GM18873 (cell line): ENCODE measurements around the gene NTRK3.

ENCODE experiments used
- ATAC-seq: cut with Tn5 transposase; IDR thresholded peaks from one replicate; pipeline ENCODE4 v1.9.1; 2021; ENCODE audit warnings: mild to moderate bottlenecking, moderate library complexity, moderate number of reproducible peaks; ENCODE audit not compliant: unreplicated experiment, low FRiP score

NTRK3 gene

DNA sequence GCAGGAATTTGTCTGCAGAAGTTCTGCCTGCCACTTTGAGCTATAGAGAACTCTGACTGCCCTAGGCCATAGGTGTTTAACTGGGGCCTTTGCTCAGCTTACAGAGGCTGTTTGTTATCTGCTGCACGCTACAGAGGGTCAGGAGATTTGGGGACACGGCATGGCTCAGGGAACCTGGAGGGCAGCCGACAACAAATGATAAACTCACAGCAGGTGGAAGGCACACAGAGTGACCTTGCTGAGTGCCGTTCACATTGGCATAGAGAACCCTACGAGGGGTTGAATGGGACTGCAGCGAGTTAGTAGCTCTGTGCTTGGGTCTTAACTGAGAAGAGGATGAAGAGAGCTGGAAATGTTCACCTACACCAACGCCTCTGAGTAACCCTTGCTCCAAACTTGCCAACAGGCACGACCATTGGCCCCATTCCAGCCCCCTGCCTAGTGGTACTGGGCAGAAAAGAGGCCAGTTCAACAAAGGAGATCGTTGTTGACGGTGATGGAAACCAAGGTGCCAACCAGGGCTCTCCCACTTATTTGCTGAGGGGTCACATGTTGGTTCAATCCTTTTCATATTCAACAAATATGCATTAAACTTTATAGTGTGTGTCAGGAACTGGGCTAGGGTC is 301.1 kb downstream of the NTRK3 start:
- no peak for ATAC-seq

DNA sequence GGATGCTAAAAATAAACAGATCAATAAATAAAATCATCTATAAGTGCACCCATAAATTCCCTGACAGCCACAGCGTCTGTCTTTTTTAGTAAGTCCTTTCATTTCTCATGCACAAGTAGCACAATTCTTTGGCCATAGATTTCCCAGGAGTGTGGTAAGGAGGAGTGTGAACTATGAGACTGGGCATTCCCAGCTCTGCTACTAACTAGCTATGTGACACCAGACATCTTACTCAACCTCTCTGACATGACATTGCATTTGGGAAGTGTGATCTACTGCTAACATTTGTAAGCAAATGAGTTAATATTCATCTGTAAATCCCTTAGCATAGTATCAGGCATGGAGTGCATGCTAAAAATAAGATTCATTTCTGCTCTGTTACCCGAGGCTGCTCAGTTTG is 301.7 kb downstream of the NTRK3 start:
- ATAC-seq, result no peak

DNA sequence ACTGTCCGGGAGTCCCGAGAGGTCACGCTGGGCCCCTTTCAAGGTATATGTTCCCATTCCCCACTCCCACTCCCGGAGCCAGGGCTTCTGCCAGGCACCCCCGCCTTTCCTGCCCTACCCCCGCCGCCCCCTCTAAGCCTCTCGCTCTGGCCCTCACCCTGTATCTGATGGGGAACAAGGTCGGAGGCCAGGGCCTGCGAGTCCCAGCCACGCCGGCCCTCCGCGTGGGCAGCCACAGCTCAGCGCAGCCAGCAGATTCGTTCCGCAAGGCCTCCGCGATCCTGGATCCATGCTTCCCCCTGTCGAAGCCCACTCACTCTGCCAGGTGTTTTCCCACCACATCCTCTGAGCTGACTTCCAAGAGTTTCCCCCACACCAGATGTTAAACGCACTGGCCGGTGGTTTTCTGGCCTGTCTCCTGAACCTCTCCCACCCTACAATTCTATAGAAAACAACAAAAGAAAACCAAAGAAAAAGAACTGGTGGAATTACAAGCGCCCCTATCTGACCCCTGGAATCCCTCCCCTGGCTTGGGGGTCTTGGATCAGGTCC is 303.7 kb downstream of the NTRK3 start:
- ATAC-seq, result no peak

DNA sequence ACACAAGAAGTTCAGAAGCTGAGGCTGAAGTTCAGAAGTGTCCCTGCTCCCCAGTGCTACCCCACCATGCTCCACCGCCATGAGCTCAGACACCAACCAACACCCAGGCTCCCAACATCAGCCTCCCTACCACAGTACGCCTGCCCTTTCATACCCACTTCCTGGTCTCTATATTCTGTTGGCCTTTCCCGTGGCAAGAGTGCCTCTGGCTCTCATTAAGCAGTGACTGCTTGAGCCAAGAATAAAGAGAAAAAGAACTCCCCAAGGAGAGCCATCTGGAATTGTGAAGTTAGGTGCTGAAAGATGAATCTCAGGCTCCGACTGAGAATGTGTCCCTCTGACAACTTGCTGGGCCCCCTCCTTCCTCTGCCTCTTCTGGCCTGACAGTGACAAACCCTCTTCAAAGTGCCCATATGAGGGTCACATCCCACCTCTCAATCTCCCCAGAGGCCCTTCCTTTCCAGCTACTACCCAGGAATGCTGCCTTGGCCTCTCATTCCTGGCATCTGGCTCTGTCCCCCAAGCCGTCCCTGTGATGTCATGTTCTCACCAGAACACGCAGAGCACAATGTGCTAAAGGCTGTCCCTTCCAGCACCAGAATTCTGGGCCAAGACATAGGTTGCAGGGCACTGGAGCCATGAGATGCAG is 306.8 kb downstream of the NTRK3 start:
- ATAC-seq, result no peak

DNA sequence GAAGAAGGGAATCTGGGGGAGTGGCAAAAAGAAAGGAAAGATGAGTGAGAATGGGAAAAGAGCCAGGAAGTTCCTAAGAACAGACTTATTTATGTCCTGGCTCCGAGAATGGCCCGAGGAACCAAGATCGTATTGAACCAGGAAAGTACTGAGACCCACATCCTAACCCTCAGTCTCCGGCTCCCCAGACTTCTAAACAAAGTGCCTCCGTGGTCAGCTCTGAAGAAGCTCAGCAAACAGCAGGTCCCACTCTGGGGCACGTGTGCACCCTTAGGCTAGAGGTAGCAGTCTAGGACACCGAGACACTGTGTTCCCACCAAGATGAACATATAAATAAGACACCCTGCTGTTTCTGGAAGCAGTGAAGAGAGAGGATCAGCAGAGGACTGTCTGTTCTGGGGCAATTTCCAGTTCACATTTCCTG is 307.4 kb downstream of the NTRK3 start:
- no peak for ATAC-seq

DNA sequence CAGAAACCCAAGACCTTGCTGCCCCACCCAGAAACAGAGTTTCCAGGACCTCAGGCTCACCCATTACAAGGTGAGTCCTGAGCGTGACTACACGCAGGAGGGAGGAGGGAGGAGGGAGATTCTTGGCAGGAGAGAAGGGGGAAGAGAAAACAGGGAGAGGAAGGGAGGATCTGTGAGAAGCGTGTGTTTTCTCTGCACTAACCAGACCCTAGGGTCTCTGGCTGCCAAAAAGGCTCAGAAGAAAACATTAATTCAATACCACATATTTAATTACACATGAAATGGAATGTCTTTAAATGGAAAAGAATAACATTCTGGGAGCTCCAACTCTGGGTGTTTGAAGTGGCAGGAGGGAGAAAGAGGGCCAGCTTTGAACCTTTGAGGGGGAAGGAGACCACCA is 309.0 kb downstream of the NTRK3 start:
- ATAC-seq, result no peak

DNA sequence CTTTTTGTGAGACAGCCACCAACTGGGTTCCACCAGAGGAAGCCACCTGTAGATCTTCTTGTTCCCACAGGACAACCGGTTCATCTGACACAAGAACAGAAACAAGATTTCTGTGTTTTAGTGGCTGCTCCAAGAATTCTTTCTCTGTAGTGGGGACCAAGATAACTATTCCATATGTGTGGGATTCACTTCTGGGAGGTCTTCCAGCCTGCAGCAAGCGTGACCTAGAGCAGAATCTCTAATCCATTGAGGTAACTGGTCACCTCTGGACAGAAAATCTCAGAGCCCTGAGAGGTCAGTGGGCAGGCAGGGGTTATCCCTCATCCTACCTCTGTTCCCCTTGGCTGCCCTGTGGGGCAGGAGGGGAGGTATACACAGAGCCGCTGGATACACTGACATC is 311.3 kb downstream of the NTRK3 start:
- ATAC-seq, result no peak

DNA sequence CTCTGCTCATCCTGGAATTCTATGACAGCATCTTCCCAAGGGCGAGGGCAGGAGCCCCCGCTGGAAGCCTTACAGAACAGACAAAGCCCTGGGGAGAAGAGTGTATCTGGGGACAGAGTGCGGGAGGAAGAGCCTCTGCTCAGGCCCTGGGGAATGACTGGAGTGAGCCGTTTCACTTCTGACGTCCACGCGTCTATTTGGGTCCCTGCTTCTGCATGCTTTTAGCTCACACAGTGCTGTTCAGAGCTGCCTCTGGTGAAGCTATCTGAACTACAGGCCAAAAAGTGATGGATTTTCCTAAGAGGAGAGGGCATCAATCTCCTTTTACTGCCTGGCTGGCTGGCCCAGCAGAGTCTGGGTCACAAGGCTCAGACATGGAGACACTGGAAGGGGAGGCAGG is 311.8 kb downstream of the NTRK3 start:
- no peak for ATAC-seq

DNA sequence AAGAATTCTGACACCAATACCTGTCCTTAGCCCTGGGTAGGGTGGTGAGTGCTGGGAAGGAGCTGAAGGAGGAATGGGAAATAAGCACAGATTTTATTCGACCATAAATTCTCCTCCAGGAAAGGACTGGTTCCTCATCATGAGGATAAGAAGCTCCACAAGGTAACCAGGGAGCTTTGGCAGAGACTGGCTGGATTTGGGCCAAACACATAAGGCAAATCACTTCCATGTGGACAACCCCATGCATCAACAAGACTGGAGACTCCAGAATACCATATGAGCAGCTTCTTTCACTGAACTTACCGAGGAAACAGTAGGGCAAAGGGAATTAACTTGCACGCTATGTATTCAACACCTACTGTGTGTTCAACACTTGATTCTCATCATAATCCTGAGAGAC is 312.5 kb downstream of the NTRK3 start:
- no peak for ATAC-seq

DNA sequence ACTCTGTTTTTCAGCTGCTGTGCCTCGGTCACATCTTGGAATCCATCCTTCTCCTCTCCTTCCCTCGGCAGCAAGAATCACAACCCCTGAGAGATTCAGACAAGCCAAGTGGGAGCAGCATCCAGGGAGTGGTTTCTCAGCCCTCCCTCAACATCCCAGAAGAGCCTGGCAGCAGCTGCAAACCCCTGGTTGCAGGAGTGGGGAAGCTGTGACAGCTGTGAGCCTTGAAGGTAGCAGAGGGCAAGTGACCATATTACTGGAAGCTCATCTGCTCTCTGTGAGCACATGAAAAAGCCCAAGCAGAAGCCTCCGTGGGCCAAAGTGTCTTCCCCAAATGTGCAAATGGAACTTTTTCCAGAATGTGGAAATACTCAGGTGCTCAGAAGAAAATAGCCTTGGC is 312.9 kb downstream of the NTRK3 start:
- no peak for ATAC-seq

DNA sequence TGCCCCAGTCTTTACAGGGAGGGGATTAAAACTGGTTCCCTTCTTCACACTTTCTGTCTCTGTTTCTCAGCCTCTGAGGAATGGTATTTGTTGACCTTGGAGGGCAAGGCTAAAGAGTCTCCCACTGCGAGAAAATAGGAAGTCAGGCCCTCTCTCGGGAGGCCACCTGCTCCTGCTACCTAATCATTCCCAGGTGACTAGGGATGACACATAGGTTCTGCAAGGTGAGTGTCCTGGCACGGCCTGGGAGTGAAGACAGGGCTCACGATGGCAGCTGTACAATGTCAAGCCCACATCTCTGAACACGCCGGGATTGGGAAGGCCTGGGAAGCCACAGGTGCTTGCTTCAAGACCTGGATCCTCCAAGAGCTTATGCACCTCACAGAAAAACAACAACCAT is 314.2 kb downstream of the NTRK3 start:
- ATAC-seq, result no peak

DNA sequence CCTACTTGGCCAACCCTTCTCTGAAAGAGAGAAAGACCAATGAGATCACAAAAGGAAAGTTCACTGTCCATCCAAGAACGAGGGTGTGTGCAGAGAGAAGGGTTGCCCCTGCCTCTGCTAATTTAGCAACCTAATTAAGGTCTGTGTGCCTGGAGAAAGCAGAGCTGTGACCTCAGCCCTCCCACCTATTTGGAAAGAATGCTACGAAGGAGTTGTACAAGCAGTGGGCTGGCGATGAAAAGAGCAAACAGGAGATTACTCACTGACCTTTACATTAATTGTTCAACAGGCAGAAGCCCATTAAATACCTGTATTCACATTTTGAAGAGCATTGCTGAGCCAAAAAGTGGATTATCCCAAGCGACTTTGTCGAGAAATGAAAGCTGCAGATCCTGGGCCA is 314.9 kb downstream of the NTRK3 start:
- ATAC-seq, result no peak

DNA sequence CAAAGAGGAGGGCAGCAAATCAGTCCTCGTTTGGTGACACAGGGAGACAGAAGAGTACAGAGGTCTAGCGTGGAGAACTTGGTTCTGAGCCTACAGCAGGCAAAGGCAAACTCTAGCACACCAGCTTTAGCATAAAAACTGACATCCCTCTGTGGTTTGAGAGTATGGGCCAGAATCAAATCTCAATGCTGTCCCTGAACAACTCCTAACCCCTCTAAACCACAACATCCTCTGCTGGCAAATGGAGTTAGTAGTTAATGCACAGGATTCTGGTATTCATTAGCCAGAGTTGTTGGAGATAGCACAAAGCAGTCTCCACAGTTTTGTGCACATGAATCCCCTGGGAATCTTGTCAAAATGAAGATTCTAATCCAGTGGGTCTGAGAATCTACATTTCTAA is 315.8 kb downstream of the NTRK3 start:
- no peak for ATAC-seq

DNA sequence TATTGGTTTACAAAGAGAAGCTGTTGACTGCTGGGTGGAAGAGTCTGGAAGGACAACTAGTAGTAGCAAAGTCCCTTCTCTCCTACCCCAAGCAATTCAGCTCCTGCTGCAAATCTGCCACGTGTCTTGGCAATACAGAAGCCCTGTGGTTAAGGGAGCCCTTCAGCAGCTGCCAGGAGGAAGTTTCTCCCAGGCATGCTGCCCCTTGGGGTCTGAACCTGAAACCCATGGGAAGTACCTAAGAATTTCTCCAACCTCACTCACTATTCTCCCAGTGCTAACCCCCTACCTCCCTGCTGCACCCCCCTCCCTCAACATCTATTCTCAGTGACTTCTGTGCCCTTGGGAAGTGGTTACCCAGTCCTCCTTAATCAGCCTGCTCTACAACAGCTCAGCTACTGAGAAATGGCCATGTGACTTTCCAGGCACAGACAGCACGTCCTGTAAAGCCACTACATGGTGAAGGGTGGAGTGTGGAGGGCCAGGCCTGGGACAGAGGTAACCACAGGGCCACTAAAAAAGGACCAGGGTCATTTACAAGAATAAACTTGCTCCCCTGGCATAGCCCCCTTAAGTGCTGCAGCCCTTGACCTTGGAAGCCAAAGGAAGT is 316.6 kb downstream of the NTRK3 start:
- no peak for ATAC-seq

DNA sequence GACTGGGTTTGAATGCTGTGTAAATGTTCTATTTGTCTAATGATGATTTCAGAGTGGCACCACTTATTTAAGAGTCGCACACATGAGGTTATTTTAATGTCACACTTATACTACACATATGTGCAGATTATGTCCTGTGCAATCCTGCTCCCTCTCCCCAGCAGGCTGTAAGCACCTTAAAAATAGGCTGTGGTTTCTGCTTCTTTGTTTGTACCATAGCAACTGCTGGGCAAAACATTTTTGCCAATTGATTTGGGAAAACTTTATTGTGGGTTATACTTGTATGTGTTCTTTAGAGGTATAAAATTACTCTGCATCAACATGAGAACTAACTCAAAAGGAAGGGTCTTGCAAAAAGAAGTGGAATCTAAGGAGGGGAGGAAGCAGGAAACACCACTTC is 318.5 kb downstream of the NTRK3 start:
- no peak for ATAC-seq

DNA sequence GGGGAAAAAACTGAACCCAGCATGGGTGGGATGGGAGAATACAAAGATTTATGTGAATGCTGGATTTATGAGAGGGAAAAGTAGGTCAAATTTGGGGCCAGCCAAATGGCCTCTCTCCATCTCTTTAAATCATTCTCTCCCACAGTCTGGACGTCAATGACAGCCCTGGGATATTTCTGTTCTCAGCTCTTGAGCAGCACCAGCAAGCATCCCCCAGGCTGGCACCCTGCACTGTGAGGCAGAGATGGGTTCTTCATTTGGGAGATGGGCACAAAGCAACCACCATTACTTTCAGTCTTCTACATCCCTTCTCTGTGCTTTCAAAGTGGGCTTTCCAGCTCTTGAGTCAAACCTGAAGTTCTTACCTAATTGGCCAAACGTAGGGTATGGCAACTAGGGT is 321.0 kb downstream of the NTRK3 start:
- ATAC-seq, result no peak

DNA sequence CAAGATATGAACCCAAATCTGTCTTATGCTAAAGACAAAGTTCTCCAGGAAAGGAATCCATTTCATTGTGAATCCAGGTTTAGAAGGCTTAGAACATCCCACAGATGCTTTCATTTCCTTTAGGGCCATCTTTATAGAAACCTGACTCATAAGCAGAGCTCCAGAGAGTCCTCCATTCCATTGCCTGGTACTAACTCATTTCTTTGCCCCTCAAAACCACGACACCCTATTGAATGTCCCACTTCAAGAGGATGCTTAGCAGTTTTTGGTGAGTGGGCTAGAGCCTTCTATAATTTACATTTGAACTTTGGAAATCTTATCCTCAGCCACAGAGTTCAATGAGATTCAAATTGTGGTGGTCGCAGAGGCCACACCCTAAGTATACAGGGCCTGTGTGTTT is 325.0 kb downstream of the NTRK3 start:
- ATAC-seq, result no peak

DNA sequence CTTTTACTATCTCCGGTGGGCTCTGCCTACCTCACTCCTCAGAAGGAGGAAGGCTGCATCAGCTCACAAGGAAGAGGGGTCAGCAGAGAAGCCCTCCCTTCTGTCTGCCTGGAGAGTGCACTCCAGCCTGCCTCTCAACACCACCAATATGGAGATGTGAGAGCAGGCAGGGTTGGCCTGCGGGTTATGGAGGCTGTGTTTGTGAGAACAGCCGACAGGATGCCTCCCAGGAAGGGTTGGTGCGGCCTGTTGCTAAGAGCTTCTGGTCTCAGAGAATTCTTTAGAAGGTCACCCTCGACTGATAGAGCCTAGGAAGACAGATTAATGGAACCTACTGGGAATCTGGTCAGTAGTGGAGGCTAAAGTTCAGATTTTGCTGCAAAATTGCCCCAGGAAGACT is 326.1 kb downstream of the NTRK3 start:
- no peak for ATAC-seq

DNA sequence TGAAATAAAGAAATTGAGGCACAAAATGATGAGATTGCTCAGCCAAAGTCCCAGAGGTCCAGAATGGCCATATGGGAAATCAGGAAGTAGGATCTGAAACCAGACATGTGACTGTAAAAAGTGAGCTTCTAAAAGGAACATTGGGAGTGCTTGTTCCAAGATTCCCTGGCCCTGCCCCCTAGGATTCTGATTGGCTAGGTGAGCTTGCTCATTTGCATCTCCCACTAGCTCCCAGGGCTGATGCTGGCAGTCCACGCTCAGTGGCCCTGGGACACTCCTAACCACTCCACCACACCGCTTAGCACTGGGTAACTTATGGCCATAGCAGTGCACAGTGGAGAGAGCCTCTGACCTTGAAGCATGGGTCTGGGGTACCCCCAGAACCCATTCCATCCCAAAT is 326.7 kb downstream of the NTRK3 start:
- ATAC-seq, result no peak

DNA sequence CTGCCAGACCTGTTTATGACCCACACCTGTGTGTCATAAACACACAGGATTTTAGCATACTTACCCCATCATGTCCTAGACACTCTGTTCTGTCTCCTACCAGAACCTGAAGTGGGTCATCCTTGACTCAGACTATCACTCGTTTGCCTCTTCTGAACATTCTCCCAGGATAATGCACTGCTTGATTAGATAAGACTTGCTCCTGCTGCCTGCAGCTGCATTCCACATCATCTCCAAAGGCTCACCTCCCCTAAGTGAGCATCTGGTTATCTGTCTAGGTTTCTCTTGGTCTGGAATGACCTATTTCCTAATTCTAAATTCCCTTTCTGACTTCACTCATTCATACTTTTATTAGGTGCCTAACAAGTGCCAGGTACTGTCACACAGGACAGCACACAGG is 332.1 kb downstream of the NTRK3 start:
- no peak for ATAC-seq

DNA sequence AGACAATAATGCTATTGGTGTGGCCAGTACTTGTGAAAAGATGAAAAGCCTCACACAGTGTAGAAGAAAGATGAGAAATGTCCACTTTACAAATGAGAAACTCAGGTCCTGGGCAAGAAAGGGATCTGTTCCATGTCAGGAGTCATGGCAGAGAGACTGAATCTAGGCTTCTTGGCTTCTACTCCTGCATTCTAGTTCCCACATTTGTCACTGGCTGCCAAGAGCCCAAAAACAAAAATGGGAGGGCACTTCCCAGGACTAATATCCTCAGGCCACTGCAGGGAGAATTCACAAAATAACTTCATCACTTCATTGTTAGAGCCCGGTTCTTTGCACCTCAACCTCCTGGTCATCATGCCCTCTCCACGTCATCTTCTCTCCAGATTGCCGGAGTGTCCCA is 337.5 kb downstream of the NTRK3 start:
- no peak for ATAC-seq

DNA sequence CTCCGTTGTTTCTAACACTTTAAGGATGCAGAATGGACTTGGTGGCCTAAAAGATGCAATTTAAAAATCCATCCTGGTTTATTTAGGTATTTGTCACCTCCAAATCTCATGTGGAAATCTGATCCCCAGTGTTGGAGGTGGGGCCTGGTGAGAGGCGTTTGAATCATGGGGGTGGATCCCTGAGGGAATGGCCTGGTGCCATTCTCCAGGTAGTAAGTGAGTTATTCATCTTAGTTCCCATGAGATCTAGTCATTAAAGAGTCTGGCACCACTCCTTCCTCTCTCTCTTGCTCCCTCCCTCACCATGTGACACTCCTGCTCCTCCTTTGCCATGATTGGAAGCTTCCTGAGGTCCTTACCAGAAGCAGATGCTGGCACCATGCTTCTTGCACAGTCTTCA is 339.1 kb downstream of the NTRK3 start:
- no peak for ATAC-seq
